Trophoblast cell (in vitro differentiated cells and primary cell): ENCODE results near the gene ALOX12.
"Not testable (repeated sequence)": the region's sequence is repeated elsewhere in the genome, so short reads cannot be mapped to it uniquely, and the experiment has no call there.

Source experiments
- DNase-seq, 2 donors: peaks; one replicate each; pipeline ENCODE4 v3.0.0-alpha.2; 2016
- H2AFZ ChIP-seq: 2 replicates; pipeline ENCODE4 v1.6.1; 2013; ENCODE audit warnings: low read length, moderate library complexity, mild to moderate bottlenecking; ENCODE audit not compliant: insufficient read depth, poor library complexity
- H2AK5ac ChIP-seq: 2 replicates; pipeline ENCODE4 v1.6.1; 2013; ENCODE audit warnings: mild to moderate bottlenecking, low read length
- H2BK120ac ChIP-seq: 2 replicates; pipeline ENCODE4 v1.6.1; 2013; ENCODE audit warnings: low read length, mild to moderate bottlenecking, moderate library complexity; ENCODE audit not compliant: insufficient read depth, poor library complexity
- H2BK12ac ChIP-seq: 2 replicates; pipeline ENCODE4 v1.6.1; 2013; ENCODE audit warnings: mild to moderate bottlenecking, low read length, moderate library complexity
- H2BK5ac ChIP-seq: 2 replicates; pipeline ENCODE4 v1.6.1; 2013; ENCODE audit warnings: low read length, low read depth, moderate library complexity, mild to moderate bottlenecking; ENCODE audit not compliant: poor library complexity
- H3K14ac ChIP-seq: 2 replicates; pipeline ENCODE4 v1.6.1; 2013; ENCODE audit warnings: mild to moderate bottlenecking, low read length
- H3K18ac ChIP-seq: 2 replicates; pipeline ENCODE4 v1.6.1; 2013; ENCODE audit warnings: mild to moderate bottlenecking, low read length
- H3K23ac ChIP-seq: 2 replicates; pipeline ENCODE4 v1.6.1; 2013; ENCODE audit warnings: low read length
- H3K27ac ChIP-seq: 2 replicates; pipeline ENCODE4 v1.5.1; 2013; ENCODE audit warnings: low read depth, mild to moderate bottlenecking, inconsistent platforms, low read length, moderate library complexity
- H3K27me3 ChIP-seq: 2 replicates; pipeline ENCODE4 v1.6.1; 2013; ENCODE audit warnings: inconsistent platforms, mild to moderate bottlenecking, low read length, moderate library complexity; ENCODE audit not compliant: insufficient read depth
- H3K36me3 ChIP-seq, 2 experiments: 1 replicate in 1 of 2; 2 replicates in 1 of 2; pipeline ENCODE4 v1.6.1; 2013; ENCODE audit warnings: low read length in 2 of 2, mild to moderate bottlenecking in 2 of 2, moderate library complexity in 1 of 2; ENCODE audit not compliant: insufficient read depth in 2 of 2, control insufficient read depth in 1 of 2
- H3K4ac ChIP-seq: 2 replicates; pipeline ENCODE4 v1.6.1; 2013; ENCODE audit warnings: low read depth, mild to moderate bottlenecking, low read length, moderate library complexity
- H3K4me1 ChIP-seq, 2 experiments: 1 replicate in 1 of 2; 2 replicates in 1 of 2; pipeline ENCODE4 v1.6.1; 2013; ENCODE audit warnings: low read length in 2 of 2, mild to moderate bottlenecking in 2 of 2, moderate library complexity in 1 of 2; ENCODE audit not compliant: insufficient read depth in 2 of 2, control insufficient read depth in 1 of 2
- H3K4me2 ChIP-seq: 2 replicates; pipeline ENCODE4 v1.6.1; 2013; ENCODE audit warnings: inconsistent platforms, mild to moderate bottlenecking, low read length, moderate library complexity
- H3K4me3 ChIP-seq: 2 replicates; pipeline ENCODE4 v1.5.1; 2013; ENCODE audit warnings: mild to moderate bottlenecking, low read depth, low read length, inconsistent platforms
- H3K79me1 ChIP-seq: one replicate; pipeline ENCODE4 v1.6.1; 2013; ENCODE audit warnings: low read length
- H3K79me2 ChIP-seq: 2 replicates; pipeline ENCODE4 v1.6.1; 2013; ENCODE audit warnings: low read length, mild to moderate bottlenecking; ENCODE audit not compliant: control insufficient read depth, insufficient read depth, poor library complexity
- H3K9ac ChIP-seq: 2 replicates; pipeline ENCODE4 v1.6.1; 2013; ENCODE audit warnings: mild to moderate bottlenecking, low read length
- H3K9me3 ChIP-seq: 2 replicates; pipeline ENCODE4 v1.6.1; 2013; ENCODE audit warnings: low read depth, mild to moderate bottlenecking, control low read depth, inconsistent platforms, low read length; ENCODE audit not compliant: insufficient read depth
- H4K12ac ChIP-seq: 2 replicates; pipeline ENCODE4 v1.6.1; 2013; ENCODE audit warnings: low read depth, mild to moderate bottlenecking, low read length, moderate library complexity
- H4K8ac ChIP-seq: 2 replicates; pipeline ENCODE4 v1.6.1; 2013; ENCODE audit warnings: low read depth, mild to moderate bottlenecking, low read length, moderate library complexity
- H4K91ac ChIP-seq: one replicate; pipeline ENCODE4 v1.6.1; 2013; ENCODE audit warnings: low read depth, mild to moderate bottlenecking, low read length, moderate library complexity
- WGBS: extraction: QIAGEN DNeasy Blood & Tissue Kit; methylation state at CpG from one replicate; pipeline ENCODE4 v1.1.7; 2013; ENCODE audit warnings: missing lambda C conversion rate; ENCODE audit not compliant: insufficient read length, insufficient coverage; ENCODE audit errors: extremely low coverage; 5-methylcytosine and 5-hydroxymethylcytosine counted together

Gene ALOX12

DNA sequence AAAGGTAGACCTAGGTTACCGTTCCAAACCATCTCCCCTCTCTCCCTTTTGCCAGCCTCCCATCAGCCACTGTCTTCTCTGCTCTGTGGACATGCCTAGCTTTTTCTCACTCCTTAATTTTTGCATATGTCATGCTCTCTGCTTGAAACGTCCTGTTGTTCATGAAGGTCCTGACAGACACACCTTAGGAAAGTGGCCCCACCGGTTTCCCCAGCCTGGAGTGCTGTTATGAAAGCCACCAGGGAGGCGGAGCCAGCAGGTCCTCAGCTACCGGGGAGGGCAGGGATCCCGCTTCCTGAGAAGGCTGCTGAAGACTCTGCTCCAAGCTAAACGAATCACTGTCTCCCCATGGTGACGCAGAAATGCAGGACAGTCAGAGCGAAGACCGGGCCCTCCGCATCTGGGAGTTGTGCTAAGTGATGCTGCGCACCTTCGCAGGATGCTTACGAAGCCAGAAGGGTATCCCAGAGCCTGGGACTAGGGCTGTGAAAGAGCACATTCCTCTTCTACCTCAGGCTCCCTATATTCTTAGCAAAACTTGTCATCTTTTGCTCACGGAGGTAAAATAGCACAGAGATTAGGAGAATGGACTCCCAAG lies 50.4 kb downstream of the ALOX12 start:
- peaks cover 16 to 32% of the 10 kb centered on the region in 2 experiments for H3K4me1 ChIP-seq
- peak overlapping the region; percentile 74 for H4K8ac ChIP-seq
- H3K18ac ChIP-seq = no peak overlapping the region
- H2BK12ac ChIP-seq = peak overlapping the region; percentile 28
- H2AFZ ChIP-seq = peak overlapping the region; percentile 59
- H4K91ac ChIP-seq = peak overlapping the region; percentile 69
- H2BK120ac ChIP-seq = peak overlapping the region; percentile 48
- H3K36me3 ChIP-seq = no peaks in the 10 kb centered on the region
- H3K9ac ChIP-seq = no peak overlapping the region
- H3K4me3 ChIP-seq = no peak overlapping the region
- peaks cover 28% of the 10 kb centered on the region for H3K27me3 ChIP-seq
- peak overlapping the region; percentile 40 for H3K14ac ChIP-seq
- peak; percentile 97 for DNase-seq
- H3K79me2 ChIP-seq = no peaks in the 10 kb centered on the region
- H3K23ac ChIP-seq = no peak overlapping the region
- peak overlapping the region; percentile 17 for H2BK5ac ChIP-seq
- peak overlapping the region; percentile 60 for H3K4ac ChIP-seq
- no CpG with 5 or more reads among the region's 15 CpGs for WGBS
- H3K79me1 ChIP-seq = peaks cover 4% of the 10 kb centered on the region
- H3K9me3 ChIP-seq = peaks cover 9% of the 10 kb centered on the region
- peak overlapping the region; percentile 70 for H3K4me2 ChIP-seq
- peak overlapping the region; percentile 67 for H3K27ac ChIP-seq
- H4K12ac ChIP-seq = peak overlapping the region; percentile 17
- no peak overlapping the region for H2AK5ac ChIP-seq

DNA sequence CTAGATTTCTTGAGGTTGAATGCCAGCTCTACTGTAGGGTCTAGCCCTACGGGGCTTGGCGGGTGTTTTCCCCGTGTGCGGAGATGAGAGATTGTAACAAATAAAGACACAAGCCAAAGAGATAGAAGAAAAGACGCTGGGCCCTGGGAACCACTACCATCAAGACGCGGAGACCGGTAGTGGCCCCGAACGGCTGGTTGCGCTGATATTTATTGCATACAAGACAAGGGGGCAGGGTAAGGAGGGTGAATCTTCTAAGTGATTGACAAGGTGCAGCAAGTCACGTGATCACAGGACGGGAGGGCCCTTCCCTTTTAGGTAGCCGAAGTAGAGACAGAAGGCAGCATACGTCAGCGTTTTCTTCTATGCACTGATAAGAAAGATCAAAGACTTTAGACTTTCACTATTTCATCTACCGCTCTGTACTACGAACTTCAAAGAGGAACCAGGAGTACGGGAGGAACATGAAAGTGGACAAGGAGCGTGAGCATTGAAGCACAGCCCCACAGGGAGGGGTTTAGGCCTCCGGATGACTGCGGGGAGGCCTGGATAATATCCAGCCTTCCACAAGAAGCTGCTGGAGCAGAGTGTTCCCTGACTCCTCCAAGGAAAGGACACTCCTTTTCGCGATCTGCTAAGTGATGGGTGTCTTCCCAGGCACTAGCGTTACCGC lies 51.0 kb downstream of the ALOX12 start:
- not testable (repeated sequence) for H2AK5ac ChIP-seq, H3K9ac ChIP-seq, H3K36me3 ChIP-seq, H3K18ac ChIP-seq, H3K4ac ChIP-seq, H3K9me3 ChIP-seq, H3K23ac ChIP-seq, H3K4me3 ChIP-seq, H3K79me2 ChIP-seq, H3K79me1 ChIP-seq
- Histone ChIP-seq H4K8ac (peak overlapping the region; percentile 74), H2BK5ac (peak overlapping the region; percentile 17), H3K14ac (peak overlapping the region; percentile 40), H2BK12ac (peak overlapping the region; percentile 28), H3K27ac (peak overlapping the region; percentile 67), H4K91ac (peak overlapping the region; percentile 69), H3K27me3 (peaks cover 24% of the 10 kb centered on the region), H2AFZ (peak overlapping the region; percentile 59), H3K4me1 (peaks cover 16 to 28% of the 10 kb centered on the region in 2 experiments), H3K4me2 (peak overlapping the region; percentile 70), H4K12ac (peak overlapping the region; percentile 17), H2BK120ac (peak overlapping the region; percentile 48)
- peak in 1 of 2 donors; percentile 42 for DNase-seq
- WGBS = no CpG with 5 or more reads among the region's 26 CpGs

DNA sequence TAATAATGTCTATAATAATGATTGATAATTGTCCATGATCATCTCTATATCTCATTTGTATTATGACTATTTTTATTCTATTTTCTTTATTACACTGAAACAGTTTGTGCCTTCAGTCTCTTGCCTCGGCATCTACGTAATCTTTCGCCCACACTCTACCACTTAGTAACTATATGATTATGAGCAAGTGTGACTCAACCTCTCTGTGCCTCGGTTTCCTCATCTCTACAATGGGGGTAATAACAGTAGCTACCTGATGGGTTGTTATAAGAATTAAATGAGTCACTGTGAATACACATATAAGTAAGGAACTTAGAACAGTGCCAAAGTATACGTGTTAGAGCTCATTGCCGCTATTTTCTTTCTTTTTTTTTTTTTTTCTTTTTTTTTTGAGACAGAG lies 51.7 kb downstream of the ALOX12 start:
- no peak overlapping the region for H3K23ac ChIP-seq
- no peak overlapping the region for H3K14ac ChIP-seq
- H3K36me3 ChIP-seq = no peaks in the 10 kb centered on the region
- no peak overlapping the region for H2BK5ac ChIP-seq
- H3K79me2 ChIP-seq = no peaks in the 10 kb centered on the region
- peaks cover 17% of the 10 kb centered on the region for H3K27me3 ChIP-seq
- no peak overlapping the region for H3K4me2 ChIP-seq
- no peak overlapping the region for H2BK12ac ChIP-seq
- no peak overlapping the region for H4K91ac ChIP-seq
- H4K12ac ChIP-seq = no peak overlapping the region
- no peak for DNase-seq
- peaks cover 4% of the 10 kb centered on the region for H3K79me1 ChIP-seq
- no peak overlapping the region for H3K27ac ChIP-seq
- no peak overlapping the region for H3K18ac ChIP-seq
- WGBS = no CpG with 5 or more reads among the region's 6 CpGs
- no peak overlapping the region for H3K4ac ChIP-seq
- H2AFZ ChIP-seq = no peak overlapping the region
- no peak overlapping the region for H2BK120ac ChIP-seq
- no peak overlapping the region for H3K9ac ChIP-seq
- peaks cover 8% of the 10 kb centered on the region for H3K9me3 ChIP-seq
- no peak overlapping the region for H3K4me3 ChIP-seq
- H4K8ac ChIP-seq = no peak overlapping the region
- no peak overlapping the region for H2AK5ac ChIP-seq
- H3K4me1 ChIP-seq = peaks cover 16 to 21% of the 10 kb centered on the region in 2 experiments

DNA sequence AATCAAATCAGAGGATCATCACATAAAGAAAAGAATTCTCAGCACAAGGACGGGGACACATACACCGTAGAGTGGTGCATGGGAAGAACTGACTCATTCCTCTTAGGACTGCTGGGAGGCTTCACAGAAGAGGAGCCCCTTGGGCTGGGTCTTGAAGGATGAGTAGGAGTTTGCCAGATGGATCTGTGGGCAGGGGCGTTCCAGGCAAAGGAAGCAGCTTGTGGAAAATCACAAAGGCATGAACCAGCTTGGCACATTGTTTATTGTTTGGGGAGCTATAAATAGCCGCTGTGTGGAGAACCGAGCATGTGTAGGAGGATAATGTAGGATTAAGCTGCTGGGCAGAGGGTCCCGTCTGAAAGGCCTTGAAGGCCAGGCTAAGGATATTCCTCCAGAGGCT lies 53.1 kb downstream of the ALOX12 start:
- no peak overlapping the region for H3K14ac ChIP-seq
- H3K27me3 ChIP-seq = peaks cover 3% of the 10 kb centered on the region
- no peak overlapping the region for H2AK5ac ChIP-seq
- H3K18ac ChIP-seq = no peak overlapping the region
- H4K91ac ChIP-seq = no peak overlapping the region
- no peak overlapping the region for H4K12ac ChIP-seq
- no peaks in the 10 kb centered on the region for H3K9me3 ChIP-seq
- no peak overlapping the region for H3K4me3 ChIP-seq
- H3K4me2 ChIP-seq = no peak overlapping the region
- peaks cover 4% of the 10 kb centered on the region for H3K79me1 ChIP-seq
- no peak overlapping the region for H4K8ac ChIP-seq
- H2AFZ ChIP-seq = no peak overlapping the region
- H2BK120ac ChIP-seq = no peak overlapping the region
- H2BK5ac ChIP-seq = no peak overlapping the region
- no peak for DNase-seq
- H3K23ac ChIP-seq = no peak overlapping the region
- no peak overlapping the region for H3K27ac ChIP-seq
- no peak overlapping the region for H2BK12ac ChIP-seq
- no peak overlapping the region for H3K4ac ChIP-seq
- no CpG with 5 or more reads among the region's 6 CpGs for WGBS
- H3K4me1 ChIP-seq = peaks cover 5 to 7% of the 10 kb centered on the region in 2 experiments
- no peak overlapping the region for H3K9ac ChIP-seq
- H3K36me3 ChIP-seq = no peaks in the 10 kb centered on the region
- H3K79me2 ChIP-seq = no peaks in the 10 kb centered on the region
